ENCODE data around the gene JAKMIP3.

GRCh38 chr10:132097609-132098377 is 32.0 kb downstream of the JAKMIP3 start:
- TF ChIP-seq POLR2AphosphoS5 (IDR thresholded peaks at IDR 0.05; ENCODE audit: low read depth) = no peak
- TF ChIP-seq CTCF (IDR thresholded peaks at IDR 0.05; ENCODE audit: insufficient read depth, low read length) = no peak
- no peak for TF ChIP-seq GABPA (IDR thresholded peaks at IDR 0.05; ENCODE audit: low read depth)

Measured in HL-60 (cell line).